Right renal pelvis (tissue), 4 donors: ENCODE data around the gene SLC30A4. TPM values are rescaled to one million over a fixed set of nuclear protein-coding genes. Genes with fewer than 3 reads are reported as not detected.
A peak's percentile ranks its signal among the peaks of the same experiment; 100 is the strongest.
"Not testable (repeated sequence)": the region's sequence is repeated elsewhere in the genome, so short reads cannot be mapped to it uniquely, and the experiment has no call there.

ENCODE experiments used
- DNase-seq, 4 donors: peaks; one replicate each; pipeline ENCODE4 v3.0.0-alpha.2; 2013; ENCODE audit warnings: low read depth in 4 of 4, low spot score in 3 of 4, missing footprints in 1 of 4
- polyA plus RNA-seq, 4 donors: library from polyadenylated mRNA; unstranded; fragments of 120-200 nt; gene quantifications; one replicate each; pipeline ENCODE4 v1.2.1, GENCODE V29; 2013; ENCODE audit not compliant: insufficient read length in 4 of 4

SLC30A4 gene
- polyA plus RNA-seq, 4 donors, result 7.0 to 9.0 (median 8.4) TPM

GRCh38 chr15:45510758-45511280 lies 11.7 kb downstream of the SLC30A4 start:
- no peak for DNase-seq

DNA sequence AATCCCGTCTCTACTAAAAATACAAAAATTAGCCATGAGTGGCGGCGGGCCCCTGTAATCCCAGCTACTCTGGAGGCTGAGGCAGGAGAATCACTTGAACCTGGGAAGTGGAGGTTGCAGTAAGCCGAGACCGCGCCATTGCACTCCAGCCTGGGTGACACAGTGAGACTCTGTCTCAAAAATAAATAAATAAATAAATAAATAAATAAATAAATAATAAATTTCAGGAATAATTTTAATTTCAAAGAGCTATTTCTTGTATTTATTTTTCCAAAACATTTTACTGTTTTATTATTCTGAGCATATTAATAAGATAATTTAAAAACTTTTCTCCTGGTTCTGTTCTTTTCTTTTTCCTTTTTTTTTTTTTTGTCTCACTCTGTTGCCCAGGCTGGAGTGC lies 15.4 kb downstream of the SLC30A4 start:
- not testable (repeated sequence) for DNase-seq

DNA sequence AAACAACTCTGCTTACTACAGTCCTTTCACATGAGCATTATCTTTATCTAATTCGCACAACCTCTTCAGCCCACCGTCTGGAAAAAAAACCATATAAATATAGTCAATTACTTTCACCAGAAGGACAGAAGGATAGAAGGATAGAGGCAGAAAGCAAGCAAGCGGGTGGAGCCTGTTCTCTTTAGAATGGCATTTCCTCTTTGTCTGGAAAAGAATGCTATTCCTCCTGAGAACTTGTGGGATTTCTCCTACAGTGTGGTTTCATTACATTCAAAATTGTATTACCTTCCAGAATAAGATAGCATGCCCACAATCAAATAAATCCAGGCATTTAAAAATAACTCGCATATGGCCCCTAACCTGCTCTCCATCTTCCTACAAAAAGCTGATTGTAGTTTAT lies 23.1 kb downstream of the SLC30A4 start:
- DNase-seq, result no peak

GRCh38 chr15:45498701-45499100 lies 23.9 kb downstream of the SLC30A4 start:
- no peak for DNase-seq

DNA sequence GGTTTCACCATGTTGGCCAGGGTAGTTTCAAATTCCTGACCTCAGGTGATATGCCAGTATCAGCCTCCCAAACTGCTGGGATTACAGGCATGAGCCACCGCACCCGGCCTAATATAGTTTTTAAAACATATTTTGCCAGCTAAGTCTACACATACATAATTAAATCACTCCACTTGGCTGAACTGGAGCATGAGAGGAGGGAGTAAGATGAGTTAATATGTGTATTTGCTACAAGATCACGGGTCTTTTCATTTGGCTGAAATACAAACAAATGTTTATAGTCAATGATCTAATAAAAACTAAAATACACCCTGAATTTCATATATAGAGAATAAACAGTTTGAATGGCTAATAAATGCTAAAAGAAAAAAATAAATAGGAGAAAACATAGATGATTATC lies 25.3 kb downstream of the SLC30A4 start:
- DNase-seq, result no peak

- no peak for DNase-seq
Measured at GRCh38 chr15:45496658-45497057, 25.9 kb downstream of the SLC30A4 start.

DNA sequence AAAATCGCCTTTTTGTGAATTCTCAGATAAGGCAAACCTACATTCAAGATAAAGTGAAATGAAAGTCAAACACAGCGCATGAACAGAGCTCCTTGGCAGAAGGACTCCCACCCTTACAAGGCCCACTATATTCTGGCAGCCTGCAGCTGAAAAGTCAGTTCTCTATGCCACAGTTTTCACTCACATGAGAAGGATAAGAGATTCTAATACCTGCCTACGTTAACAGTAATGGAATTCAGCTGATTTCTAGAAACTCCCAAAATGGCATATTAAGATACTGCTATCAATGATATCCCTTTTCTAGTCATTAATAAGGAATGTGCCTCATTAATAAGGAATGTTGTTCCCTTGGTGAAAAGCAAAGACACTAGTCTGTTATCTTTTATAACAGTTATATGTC lies 27.0 kb downstream of the SLC30A4 start:
- no peak for DNase-seq

GRCh38 chr15:45489690-45490238 lies 32.8 kb downstream of the SLC30A4 start:
- DNase-seq, result no peak

GRCh38 chr15:45486317-45486716 lies 36.2 kb downstream of the SLC30A4 start:
- DNase-seq, result no peak

GRCh38 chr15:45481135-45481534 lies 41.4 kb downstream of the SLC30A4 start:
- DNase-seq, result no peak

DNA sequence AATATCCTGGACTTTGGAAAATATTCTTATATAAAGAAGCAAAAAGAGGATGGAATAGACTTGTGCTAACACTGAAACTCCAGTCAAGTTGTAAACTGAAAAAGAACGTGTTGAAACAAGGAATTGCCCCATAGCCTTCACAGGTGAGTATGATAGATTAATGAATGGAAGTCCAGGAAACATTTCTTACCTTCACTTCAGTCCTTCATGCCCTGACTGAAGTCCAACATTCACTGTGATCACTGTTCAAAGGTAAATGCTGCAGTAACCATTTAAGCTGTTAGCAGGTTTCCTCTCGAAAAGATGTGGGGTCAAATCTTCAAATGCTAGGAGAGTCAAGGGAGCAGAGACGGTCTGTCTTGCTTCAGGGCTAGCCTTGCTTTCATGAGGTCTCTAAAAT lies 46.1 kb downstream of the SLC30A4 start:
- no peak for DNase-seq

DNA sequence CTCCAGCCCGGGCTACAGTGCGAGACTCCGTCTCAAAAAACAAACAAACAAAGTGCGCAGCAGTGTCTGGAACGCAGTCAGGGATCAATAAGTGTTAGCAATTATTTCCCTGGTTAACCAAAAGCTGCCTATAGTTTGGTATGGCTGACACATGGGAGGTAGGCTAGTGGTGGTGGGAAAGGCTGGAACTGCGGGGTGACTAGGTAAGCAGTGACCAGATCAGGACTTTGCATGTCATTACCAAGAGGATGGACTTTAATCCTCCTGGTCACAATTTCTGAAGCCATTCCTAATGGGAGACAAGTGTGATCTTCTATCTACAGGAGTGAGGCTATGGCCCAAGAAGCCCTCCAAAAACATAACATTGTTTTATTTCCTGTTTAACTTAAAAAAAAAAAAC lies 47.8 kb downstream of the SLC30A4 start:
- DNase-seq, result no peak

- no peak for DNase-seq
Measured at GRCh38 chr15:45473068-45473467, 49.5 kb downstream of the SLC30A4 start.

DNA sequence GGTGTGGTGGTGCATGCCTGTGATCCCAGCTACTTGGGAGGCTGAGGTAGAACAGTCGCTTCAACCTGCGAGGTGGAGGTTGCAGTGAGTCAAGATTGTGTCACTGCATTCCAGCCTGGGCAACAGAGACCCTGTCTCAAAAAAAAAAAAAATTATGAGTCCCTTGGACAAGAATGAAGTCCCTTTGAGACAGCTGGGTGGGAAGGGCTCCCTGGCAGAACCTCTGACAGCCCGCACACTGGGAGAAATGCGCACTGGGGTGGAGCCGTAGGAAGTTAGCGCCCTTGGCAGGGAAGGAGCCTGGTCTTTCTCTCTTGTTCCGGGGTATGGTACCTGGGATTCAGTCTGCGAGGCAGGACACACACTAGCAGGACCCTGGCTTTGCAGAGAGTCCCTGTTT lies 51.4 kb downstream of the SLC30A4 start:
- no peak for DNase-seq

- no peak for DNase-seq
Measured at GRCh38 chr15:45469441-45469840, 53.1 kb downstream of the SLC30A4 start.

- DNase-seq, result no peak
Measured at GRCh38 chr15:45469027-45469426, 53.5 kb downstream of the SLC30A4 start.

- no peak for DNase-seq
Measured at GRCh38 chr15:45468294-45468693, 54.3 kb downstream of the SLC30A4 start.

- DNase-seq, result peak; percentile 44 to 60 (median 48)
Measured at GRCh38 chr15:45458746-45459403, 63.7 kb downstream of the SLC30A4 start.

DNA sequence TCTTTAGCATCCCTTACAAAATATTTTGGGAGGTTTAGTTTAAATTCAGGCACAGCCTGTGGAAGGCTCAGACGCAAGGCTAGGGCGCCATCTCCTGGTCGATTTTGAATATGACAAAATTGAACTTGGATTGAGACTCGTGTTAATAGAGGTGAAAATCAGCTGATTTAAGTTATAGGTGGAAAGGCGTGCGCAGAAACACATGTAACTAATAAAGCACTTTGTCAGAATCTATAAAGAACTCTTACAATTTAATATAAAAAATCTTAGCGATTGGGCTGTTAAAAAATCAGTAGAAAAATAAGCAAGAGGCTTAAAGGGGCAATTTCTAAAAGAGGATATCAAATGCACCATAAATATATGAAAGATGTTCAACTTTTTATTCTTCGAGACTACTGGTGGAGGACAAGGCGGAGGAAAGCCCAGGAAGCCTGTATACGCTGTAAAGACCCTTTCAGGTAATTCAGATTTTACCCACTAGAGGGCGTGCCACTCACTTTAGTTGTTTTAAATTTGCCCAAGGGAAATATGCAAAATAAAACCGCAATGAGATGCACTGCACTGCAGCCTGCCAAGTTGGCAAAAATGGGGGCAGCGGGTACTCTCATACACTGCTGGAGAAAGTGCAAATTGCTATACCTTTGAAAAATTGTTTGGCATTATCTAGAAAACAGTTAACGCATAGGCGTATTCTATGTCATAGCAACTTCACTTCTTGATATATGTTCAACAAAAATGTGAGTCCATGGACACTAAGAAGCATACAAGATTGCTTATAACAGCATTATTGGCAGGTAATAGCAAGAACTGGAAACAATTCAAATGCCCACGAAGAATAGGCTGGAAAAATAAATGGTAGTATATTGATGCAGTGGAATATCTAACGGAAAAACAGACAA lies 64.7 kb downstream of the SLC30A4 start:
- DNase-seq, result peak; percentile 77 to 86 (median 84)

- no peak for DNase-seq
Measured at GRCh38 chr15:45457220-45457619, 65.3 kb downstream of the SLC30A4 start.
